LHCN-M2 (cell line): ENCODE results near the gene SRRM5. TPM values are rescaled to one million over a fixed set of nuclear protein-coding genes. Genes with fewer than 3 reads are reported as not detected.
"Not testable (repeated sequence)": the region's sequence is repeated elsewhere in the genome, so short reads cannot be mapped to it uniquely, and the experiment has no call there.

Experiments used
- DNase-seq: peaks from one replicate; pipeline ENCODE4 v3.0.0-alpha.2; 2012; ENCODE audit warnings: low read depth
- total RNA-seq: library from RNA; depleted of rRNA; stranded (reverse); fragments of >200 nt; gene quantifications from 2 replicates; pipeline ENCODE4 v1.2.3, GENCODE V29; 2014

SRRM5 gene
- total RNA-seq, 1 experiment from 2014 or later, result 0.11 TPM

GRCh38 chr19:43612374-43612773 is 486 bp downstream of the SRRM5 start:
- no peak for DNase-seq

- DNase-seq, result no peak
Measured at GRCh38 chr19:43616306-43616705, 4.4 kb downstream of the SRRM5 start.

- DNase-seq, result no peak
Measured at GRCh38 chr19:43616954-43617353, 5.1 kb downstream of the SRRM5 start.

- no peak for DNase-seq
Measured at GRCh38 chr19:43618921-43619261, 7.0 kb downstream of the SRRM5 start.

- DNase-seq, result peak; percentile 88
Measured at GRCh38 chr19:43619262-43620060, 7.6 kb downstream of the SRRM5 start, which contains the start of gene ZNF428. TSS of gene ZNF428 (minus strand) at chr19:43619629. CDS start at chr19:43614304, 5,325 bp downstream.

GRCh38 chr19:43620061-43621001 is 8.4 kb downstream of the SRRM5 start:
- DNase-seq, result no peak

GRCh38 chr19:43622070-43622469 is 10.2 kb downstream of the SRRM5 start:
- DNase-seq, result no peak

GRCh38 chr19:43622956-43623355 is 11.1 kb downstream of the SRRM5 start:
- DNase-seq, result no peak

- DNase-seq, result no peak
Measured at GRCh38 chr19:43623889-43624670, 12.2 kb downstream of the SRRM5 start.

GRCh38 chr19:43624933-43625332 is 13.0 kb downstream of the SRRM5 start:
- DNase-seq, result no peak

- DNase-seq, result no peak
Measured at GRCh38 chr19:43625918-43626579, 14.2 kb downstream of the SRRM5 start.

- no peak for DNase-seq
Measured at GRCh38 chr19:43626838-43627237, 14.9 kb downstream of the SRRM5 start.

GRCh38 chr19:43628646-43629326 is 16.9 kb downstream of the SRRM5 start:
- no peak for DNase-seq

- no peak for DNase-seq
Measured at GRCh38 chr19:43631491-43631890, 19.6 kb downstream of the SRRM5 start.

- no peak for DNase-seq
Measured at GRCh38 chr19:43633520-43633919, 21.6 kb downstream of the SRRM5 start.

- no peak for DNase-seq
Measured at GRCh38 chr19:43634068-43634467, 22.2 kb downstream of the SRRM5 start.

GRCh38 chr19:43634506-43634871 is 22.6 kb downstream of the SRRM5 start:
- no peak for DNase-seq

- DNase-seq, result peak; percentile 33
Measured at GRCh38 chr19:43634872-43635560, 23.1 kb downstream of the SRRM5 start.

- DNase-seq, result not testable (repeated sequence)
Measured at GRCh38 chr19:43635561-43635940, 23.7 kb downstream of the SRRM5 start.

- peak; percentile 13 for DNase-seq
Measured at GRCh38 chr19:43636121-43636683, 24.3 kb downstream of the SRRM5 start.
